HUES48 (cell line): ENCODE data around the gene PCK1.

Source experiments
- H3K27ac ChIP-seq: one replicate; pipeline ENCODE4 v1.7.0; 2013; ENCODE audit warnings: low read depth, low read length, inconsistent platforms
- H3K27me3 ChIP-seq: 2 replicates; pipeline ENCODE4 v1.6.1; 2013; ENCODE audit warnings: mild to moderate bottlenecking, low read length; ENCODE audit not compliant: control insufficient read depth, insufficient read depth
- H3K36me3 ChIP-seq: 2 replicates; pipeline ENCODE4 v1.6.1; 2013; ENCODE audit warnings: low read length; ENCODE audit not compliant: control insufficient read depth, insufficient read depth
- H3K4me1 ChIP-seq: 2 replicates; pipeline ENCODE4 v1.6.1; 2013; ENCODE audit warnings: mild to moderate bottlenecking, low read length; ENCODE audit not compliant: control insufficient read depth, insufficient read depth
- H3K4me3 ChIP-seq: 2 replicates; pipeline ENCODE4 v1.5.1; 2013; ENCODE audit warnings: mild to moderate bottlenecking, low read depth, low read length
- H3K9ac ChIP-seq: 2 replicates; pipeline ENCODE4 v1.6.1; 2013; ENCODE audit warnings: mild to moderate bottlenecking, low read depth, low read length, moderate library complexity
- H3K9me3 ChIP-seq: 2 replicates; pipeline ENCODE4 v1.6.1; 2013; ENCODE audit warnings: low read length; ENCODE audit not compliant: control insufficient read depth, insufficient read depth

PCK1 gene

GRCh38 chr20:57592263-57593092, 31.6 kb downstream of the PCK1 start:
- Histone ChIP-seq H3K9me3 (no peaks in the 10 kb centered on the region), H3K27me3 (no peaks in the 10 kb centered on the region), H3K36me3 (no peaks in the 10 kb centered on the region), H3K4me1 (no peaks in the 10 kb centered on the region; the same call in 1 of the 2 replicates), H3K27ac (no peak overlapping the region), H3K9ac (no peak overlapping the region), H3K4me3 (no peak overlapping the region)

GRCh38 chr20:57593134-57593886, 32.4 kb downstream of the PCK1 start:
- Histone ChIP-seq H3K27me3 (no peaks in the 10 kb centered on the region), H3K4me1 (no peaks in the 10 kb centered on the region; the same call in 1 of the 2 replicates), H3K9ac (no peak overlapping the region), H3K4me3 (no peak overlapping the region), H3K9me3 (no peaks in the 10 kb centered on the region), H3K36me3 (no peaks in the 10 kb centered on the region), H3K27ac (no peak overlapping the region)

DNA sequence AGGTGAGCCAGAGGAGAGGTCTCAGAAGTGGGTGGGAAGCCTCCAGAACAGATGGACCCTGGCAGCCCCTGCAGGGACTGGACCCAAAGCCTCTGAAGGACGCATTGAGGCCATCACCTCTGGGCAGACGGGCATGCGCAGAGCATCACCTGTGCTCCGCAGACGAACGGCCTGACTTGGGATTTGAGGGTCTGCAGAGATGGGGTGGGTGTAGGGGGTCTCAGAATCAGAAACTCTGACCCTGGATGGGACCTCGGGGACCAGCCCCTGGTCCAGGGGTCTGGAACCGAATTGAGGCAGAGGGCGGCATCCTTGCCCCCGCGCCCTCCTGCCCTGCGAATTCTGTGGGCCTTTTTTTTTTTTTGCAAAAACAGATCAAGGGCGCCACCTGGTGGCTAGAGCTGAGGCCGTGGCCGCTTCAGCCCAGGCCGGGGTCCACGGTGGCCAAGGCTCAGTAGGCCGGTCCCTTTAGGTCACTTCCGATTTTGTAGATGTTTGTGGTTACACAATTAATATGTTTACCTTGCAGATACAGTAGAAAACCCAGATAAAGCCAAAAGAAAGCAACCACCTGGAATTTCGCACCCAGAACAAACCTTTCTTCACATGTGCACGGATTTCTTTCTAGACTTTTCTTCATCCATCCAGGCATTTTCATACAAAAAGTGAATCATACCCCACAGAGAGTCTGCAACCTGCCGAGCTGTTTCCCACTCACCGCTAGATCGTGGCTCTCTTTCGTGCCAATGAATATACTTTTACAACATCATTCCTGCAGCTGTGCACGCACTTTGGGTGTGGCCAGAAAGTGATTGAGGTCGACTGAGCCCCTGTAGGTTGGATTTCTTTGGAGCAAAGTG, 33.4 kb downstream of the PCK1 start:
- no peak overlapping the region for H3K27ac ChIP-seq
- H3K9ac ChIP-seq: no peak overlapping the region
- no peaks in the 10 kb centered on the region for H3K9me3 ChIP-seq
- no peaks in the 10 kb centered on the region for H3K27me3 ChIP-seq
- H3K4me1 ChIP-seq: no peaks in the 10 kb centered on the region; the same call in 1 of the 2 replicates
- H3K36me3 ChIP-seq: no peaks in the 10 kb centered on the region
- H3K4me3 ChIP-seq: no peak overlapping the region

- no peaks in the 10 kb centered on the region for H3K36me3 ChIP-seq
- H3K27ac ChIP-seq: no peak overlapping the region
- H3K27me3 ChIP-seq: no peaks in the 10 kb centered on the region
- H3K9ac ChIP-seq: no peak overlapping the region
- no peak overlapping the region for H3K4me3 ChIP-seq
- H3K9me3 ChIP-seq: no peaks in the 10 kb centered on the region
- no peaks in the 10 kb centered on the region; the same call in 1 of the 2 replicates for H3K4me1 ChIP-seq
These were observed 34.4 kb downstream of the PCK1 start for GRCh38 chr20:57595041-57596030.

DNA sequence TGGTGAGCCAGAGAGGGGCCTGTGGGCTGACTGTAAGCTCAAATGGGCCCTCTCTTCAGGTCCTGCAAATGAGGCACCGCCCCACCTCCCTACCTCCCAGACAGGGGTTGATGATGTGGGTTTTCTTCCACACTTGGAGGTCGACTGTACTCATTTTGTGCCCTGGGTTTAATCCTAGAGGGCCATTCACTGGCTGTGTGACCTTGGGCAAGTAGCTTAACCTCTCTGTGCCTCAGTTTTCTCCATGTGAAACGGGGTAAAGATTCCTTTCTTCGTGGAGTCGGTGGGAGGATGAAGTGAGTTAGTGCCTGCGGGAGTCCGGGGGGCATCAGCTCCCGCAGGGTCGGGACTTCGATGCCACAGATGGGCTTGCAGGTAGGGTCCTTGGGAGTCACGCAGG, 35.4 kb downstream of the PCK1 start:
- Histone ChIP-seq H3K9me3 (no peaks in the 10 kb centered on the region), H3K36me3 (no peaks in the 10 kb centered on the region), H3K27me3 (no peaks in the 10 kb centered on the region), H3K4me3 (no peak overlapping the region), H3K9ac (no peak overlapping the region), H3K4me1 (no peaks in the 10 kb centered on the region; the same call in 1 of the 2 replicates), H3K27ac (no peak overlapping the region)

- no peaks in the 10 kb centered on the region; the same call in 1 of the 2 replicates for H3K4me1 ChIP-seq
- no peak overlapping the region for H3K27ac ChIP-seq
- H3K4me3 ChIP-seq: peak overlapping the region; percentile 37; the same call in 1 of the 2 replicates
- H3K27me3 ChIP-seq: no peaks in the 10 kb centered on the region
- no peaks in the 10 kb centered on the region for H3K36me3 ChIP-seq
- no peaks in the 10 kb centered on the region for H3K9me3 ChIP-seq
- no peak overlapping the region for H3K9ac ChIP-seq
These were observed 36.4 kb downstream of the PCK1 start for GRCh38 chr20:57596998-57597939.

GRCh38 chr20:57598060-57598459, 37.1 kb downstream of the PCK1 start:
- Histone ChIP-seq H3K9ac (no peak overlapping the region), H3K27ac (no peak overlapping the region), H3K27me3 (no peaks in the 10 kb centered on the region), H3K4me1 (no peaks in the 10 kb centered on the region; the same call in 1 of the 2 replicates), H3K9me3 (no peaks in the 10 kb centered on the region), H3K4me3 (no peak overlapping the region), H3K36me3 (no peaks in the 10 kb centered on the region)

- H3K9ac ChIP-seq: no peak overlapping the region
- H3K27me3 ChIP-seq: no peaks in the 10 kb centered on the region
- H3K4me3 ChIP-seq: no peak overlapping the region
- no peaks in the 10 kb centered on the region for H3K9me3 ChIP-seq
- no peak overlapping the region for H3K27ac ChIP-seq
- no peaks in the 10 kb centered on the region; the same call in 1 of the 2 replicates for H3K4me1 ChIP-seq
- no peaks in the 10 kb centered on the region for H3K36me3 ChIP-seq
These were observed 37.6 kb downstream of the PCK1 start for GRCh38 chr20:57598491-57598890.
